Osteocyte (in vitro differentiated cells): ENCODE data around the gene CSAD. TPM values are rescaled to one million over a fixed set of nuclear protein-coding genes. Genes with fewer than 3 reads are reported as not detected.
A peak's percentile ranks its signal among the peaks of the same experiment; 100 is the strongest.
"Not testable (repeated sequence)": the region's sequence is repeated elsewhere in the genome, so short reads cannot be mapped to it uniquely, and the experiment has no call there.

ENCODE experiments used
- DNase-seq: peaks from one replicate; pipeline ENCODE4 v3.0.0; 2021; ENCODE audit warnings: mixed read lengths; ENCODE audit not compliant: unreplicated experiment; ENCODE audit errors: extremely low spot score
- H3K27ac Mint-ChIP-seq: one replicate; pipeline ENCODE4 v1.8.0; 2021; ENCODE audit warnings: mild to moderate bottlenecking, mixed read lengths; ENCODE audit not compliant: unreplicated experiment
- H3K27me3 Mint-ChIP-seq: one replicate; pipeline ENCODE4 v1.8.0; 2021; ENCODE audit warnings: mixed read lengths; ENCODE audit not compliant: unreplicated experiment
- H3K36me3 Mint-ChIP-seq: one replicate; pipeline ENCODE4 v1.8.0; 2021; ENCODE audit warnings: mixed read lengths; ENCODE audit not compliant: unreplicated experiment
- H3K4me1 Mint-ChIP-seq: one replicate; pipeline ENCODE4 v1.8.0; 2021; ENCODE audit warnings: mixed read lengths; ENCODE audit not compliant: unreplicated experiment
- H3K4me3 Mint-ChIP-seq: one replicate; pipeline ENCODE4 v1.8.0; 2021; ENCODE audit warnings: mild to moderate bottlenecking, moderate library complexity, mixed read lengths; ENCODE audit not compliant: unreplicated experiment
- H3K9me3 Mint-ChIP-seq: one replicate; pipeline ENCODE4 v1.8.0; 2021; ENCODE audit warnings: mixed read lengths; ENCODE audit not compliant: unreplicated experiment
- total RNA-seq: library from RNA; stranded (reverse); gene quantifications from 2 replicates; pipeline ENCODE4 v1.2.1, GENCODE V29; 2021
- TF ChIP-seq, protein P1 (sequence below): fragments of 200-600 bp; sonication (generic); IDR thresholded peaks from 2 replicates; pipeline ENCODE4 v1.5.0; 2021; ENCODE audit warnings: antibody characterized with exemption, mild to moderate bottlenecking, moderate library complexity

Gene CSAD
- total RNA-seq, 1 donor from 2014 or later: 47.0 TPM

DNA sequence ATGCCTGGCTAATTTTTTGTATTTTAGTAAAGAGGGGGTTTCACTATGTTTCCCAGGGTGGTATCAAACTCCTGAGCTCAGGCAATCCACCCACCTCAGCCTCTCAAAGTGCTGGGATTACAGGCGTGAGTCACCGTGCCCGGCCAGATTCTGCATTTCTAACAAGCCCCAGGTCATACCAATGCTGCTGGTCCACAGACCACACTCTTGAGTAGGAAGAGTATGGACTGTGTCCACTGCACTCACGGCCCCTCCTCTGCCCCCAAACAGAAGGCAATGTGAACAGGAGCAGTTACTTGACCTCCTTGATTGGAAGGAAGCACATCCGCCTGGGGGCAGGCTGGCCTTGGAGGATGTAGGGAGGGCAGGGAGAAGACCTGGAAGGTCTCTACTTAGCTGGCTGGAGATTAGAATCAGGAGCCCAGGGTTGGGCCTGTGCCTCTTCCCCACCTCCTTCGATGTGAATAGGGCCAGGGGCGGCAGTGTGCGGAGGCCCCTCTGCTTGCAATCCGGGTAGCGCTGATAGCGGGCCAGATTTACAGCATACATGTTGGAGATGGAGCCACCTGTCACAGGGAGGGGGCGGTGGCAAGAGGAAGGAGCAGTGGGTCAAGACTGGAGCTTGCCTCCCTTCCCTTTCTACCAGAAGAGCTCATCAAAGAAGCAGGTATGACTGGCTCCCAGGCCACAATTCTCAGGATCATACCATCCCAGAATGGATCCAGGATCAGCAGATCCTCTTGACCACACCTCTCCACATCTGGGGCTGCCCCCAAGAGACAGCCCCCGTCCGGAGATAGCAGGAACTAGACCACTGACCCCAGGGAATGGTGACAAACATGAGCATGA is 9.6 kb downstream of the CSAD start:
- DNase-seq: peak; percentile 76
- Mint-ChIP-seq H3K4me1 (peaks cover 20% of the 10 kb centered on the region), H3K27ac (no peak overlapping the region), H3K27me3 (no peaks in the 10 kb centered on the region), H3K9me3 (no peaks in the 10 kb centered on the region), H3K4me3 (no peak overlapping the region), H3K36me3 (peaks cover 26% of the 10 kb centered on the region)
- TF ChIP-seq, protein P1, sequence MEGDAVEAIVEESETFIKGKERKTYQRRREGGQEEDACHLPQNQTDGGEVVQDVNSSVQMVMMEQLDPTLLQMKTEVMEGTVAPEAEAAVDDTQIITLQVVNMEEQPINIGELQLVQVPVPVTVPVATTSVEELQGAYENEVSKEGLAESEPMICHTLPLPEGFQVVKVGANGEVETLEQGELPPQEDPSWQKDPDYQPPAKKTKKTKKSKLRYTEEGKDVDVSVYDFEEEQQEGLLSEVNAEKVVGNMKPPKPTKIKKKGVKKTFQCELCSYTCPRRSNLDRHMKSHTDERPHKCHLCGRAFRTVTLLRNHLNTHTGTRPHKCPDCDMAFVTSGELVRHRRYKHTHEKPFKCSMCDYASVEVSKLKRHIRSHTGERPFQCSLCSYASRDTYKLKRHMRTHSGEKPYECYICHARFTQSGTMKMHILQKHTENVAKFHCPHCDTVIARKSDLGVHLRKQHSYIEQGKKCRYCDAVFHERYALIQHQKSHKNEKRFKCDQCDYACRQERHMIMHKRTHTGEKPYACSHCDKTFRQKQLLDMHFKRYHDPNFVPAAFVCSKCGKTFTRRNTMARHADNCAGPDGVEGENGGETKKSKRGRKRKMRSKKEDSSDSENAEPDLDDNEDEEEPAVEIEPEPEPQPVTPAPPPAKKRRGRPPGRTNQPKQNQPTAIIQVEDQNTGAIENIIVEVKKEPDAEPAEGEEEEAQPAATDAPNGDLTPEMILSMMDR: no peak

DNA sequence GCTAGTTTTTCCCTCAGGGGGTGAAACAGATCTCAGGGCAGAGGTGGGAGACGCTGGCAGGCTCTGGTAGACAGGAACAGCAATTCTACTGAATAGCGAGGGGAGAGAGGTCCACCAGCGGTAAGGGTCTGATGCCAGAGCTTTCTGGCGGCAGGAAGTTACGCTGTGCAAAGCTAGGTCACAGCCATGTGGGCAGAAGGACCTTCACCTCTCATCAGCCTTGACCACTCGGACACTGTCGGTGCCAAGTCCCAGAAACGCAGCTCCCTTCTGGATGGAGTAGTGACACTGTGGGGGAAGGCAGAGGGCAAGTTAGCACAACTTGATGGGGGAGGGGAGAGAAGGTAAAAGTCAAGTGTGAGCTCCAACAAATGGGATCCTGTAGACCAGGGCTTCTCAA is 10.5 kb downstream of the CSAD start:
- Mint-ChIP-seq H3K4me1 (peaks cover 13% of the 10 kb centered on the region), H3K27me3 (no peaks in the 10 kb centered on the region), H3K36me3 (peaks cover 26% of the 10 kb centered on the region), H3K9me3 (no peaks in the 10 kb centered on the region), H3K4me3 (no peak overlapping the region), H3K27ac (no peak overlapping the region)
- DNase-seq: peak; percentile 75
- TF ChIP-seq, protein P1: no peak

DNA sequence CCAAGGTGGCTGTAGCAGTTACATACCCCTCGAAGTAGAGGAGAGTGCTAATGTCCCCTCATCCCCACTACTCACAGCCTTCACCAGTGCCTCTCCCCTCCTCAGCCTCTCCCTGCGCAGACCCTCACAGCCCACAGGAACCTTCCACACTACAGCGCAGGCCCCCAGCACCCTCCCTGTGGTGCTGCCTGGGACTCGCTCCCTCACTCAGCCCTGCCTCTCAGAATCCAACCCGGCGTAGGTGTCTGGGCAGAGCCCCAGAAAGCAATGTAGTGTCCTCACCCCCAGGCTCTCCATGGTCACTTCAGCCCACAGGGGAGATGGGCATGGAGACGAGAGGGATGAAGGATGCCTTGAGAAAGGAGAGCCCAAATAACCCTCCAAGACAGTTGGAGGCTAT is 11.1 kb downstream of the CSAD start:
- H3K4me3 Mint-ChIP-seq: no peak overlapping the region
- no peak overlapping the region for H3K27ac Mint-ChIP-seq
- peaks cover 32% of the 10 kb centered on the region for H3K36me3 Mint-ChIP-seq
- TF ChIP-seq, protein P1: no peak
- H3K9me3 Mint-ChIP-seq: no peaks in the 10 kb centered on the region
- no peaks in the 10 kb centered on the region for H3K27me3 Mint-ChIP-seq
- H3K4me1 Mint-ChIP-seq: peaks cover 8% of the 10 kb centered on the region
- peak; percentile 53 for DNase-seq

DNA sequence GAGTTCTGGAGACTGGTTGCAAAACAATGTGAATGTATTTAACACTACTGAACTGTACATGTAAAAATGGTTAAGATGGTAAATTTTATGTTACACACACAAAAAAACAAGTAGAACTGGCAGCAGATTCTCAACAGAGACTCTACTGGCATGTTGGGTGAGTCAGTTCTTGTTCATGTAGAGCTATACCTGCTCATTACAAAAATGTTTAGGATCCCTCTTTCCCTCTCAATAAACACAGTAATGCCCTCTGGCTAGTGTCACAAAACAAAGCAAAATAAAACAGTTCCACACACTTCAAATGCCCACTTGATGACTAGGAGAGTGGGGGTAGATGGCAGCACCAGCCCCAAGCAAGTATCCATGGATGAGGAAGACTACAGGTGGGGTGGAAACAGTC is 13.9 kb downstream of the CSAD start:
- TF ChIP-seq, protein P1: no peak
- Mint-ChIP-seq H3K27me3 (no peaks in the 10 kb centered on the region), H3K4me3 (no peak overlapping the region), H3K27ac (no peak overlapping the region), H3K9me3 (no peaks in the 10 kb centered on the region), H3K4me1 (no peaks in the 10 kb centered on the region), H3K36me3 (peaks cover 35% of the 10 kb centered on the region)
- DNase-seq: no peak

DNA sequence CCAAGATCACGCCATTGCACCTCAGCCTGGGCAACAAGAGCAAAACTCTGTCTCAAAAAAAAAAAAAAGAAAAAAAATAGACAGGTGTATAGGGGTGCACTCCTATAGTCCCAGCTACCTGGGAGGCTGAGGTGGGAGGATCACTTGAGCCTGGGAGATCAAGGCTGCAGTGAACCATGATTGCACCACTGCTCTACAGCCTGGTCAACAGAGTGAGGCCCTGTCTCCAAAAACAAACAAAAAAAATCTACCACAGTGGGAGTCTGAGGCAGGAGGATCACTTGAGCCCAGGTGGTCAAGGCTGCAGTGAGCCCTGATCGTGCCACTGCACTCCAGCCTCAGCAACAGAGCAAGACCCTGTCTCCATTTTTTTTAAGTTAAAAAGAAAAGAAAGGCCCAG is 17.7 kb downstream of the CSAD start:
- DNase-seq, H3K9me3 Mint-ChIP-seq, H3K4me3 Mint-ChIP-seq, H3K27me3 Mint-ChIP-seq, H3K4me1 Mint-ChIP-seq, H3K27ac Mint-ChIP-seq: not testable (repeated sequence)
- H3K36me3 Mint-ChIP-seq: peaks cover 16% of the 10 kb centered on the region
